Activated CD8-positive, alpha-beta memory T cell treated with anti-CD3 and anti-CD28 coated beads, Interleukin-2, amount 50 U/mL, for 1 hour (primary cell): ENCODE measurements around the gene MATK.

ENCODE experiments used
- DNase-seq: peaks from one replicate; pipeline ENCODE4 v3.0.0-alpha.2; 2020; ENCODE audit errors: extremely low read depth

MATK gene, protein sequence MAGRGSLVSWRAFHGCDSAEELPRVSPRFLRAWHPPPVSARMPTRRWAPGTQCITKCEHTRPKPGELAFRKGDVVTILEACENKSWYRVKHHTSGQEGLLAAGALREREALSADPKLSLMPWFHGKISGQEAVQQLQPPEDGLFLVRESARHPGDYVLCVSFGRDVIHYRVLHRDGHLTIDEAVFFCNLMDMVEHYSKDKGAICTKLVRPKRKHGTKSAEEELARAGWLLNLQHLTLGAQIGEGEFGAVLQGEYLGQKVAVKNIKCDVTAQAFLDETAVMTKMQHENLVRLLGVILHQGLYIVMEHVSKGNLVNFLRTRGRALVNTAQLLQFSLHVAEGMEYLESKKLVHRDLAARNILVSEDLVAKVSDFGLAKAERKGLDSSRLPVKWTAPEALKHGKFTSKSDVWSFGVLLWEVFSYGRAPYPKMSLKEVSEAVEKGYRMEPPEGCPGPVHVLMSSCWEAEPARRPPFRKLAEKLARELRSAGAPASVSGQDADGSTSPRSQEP

DNA sequence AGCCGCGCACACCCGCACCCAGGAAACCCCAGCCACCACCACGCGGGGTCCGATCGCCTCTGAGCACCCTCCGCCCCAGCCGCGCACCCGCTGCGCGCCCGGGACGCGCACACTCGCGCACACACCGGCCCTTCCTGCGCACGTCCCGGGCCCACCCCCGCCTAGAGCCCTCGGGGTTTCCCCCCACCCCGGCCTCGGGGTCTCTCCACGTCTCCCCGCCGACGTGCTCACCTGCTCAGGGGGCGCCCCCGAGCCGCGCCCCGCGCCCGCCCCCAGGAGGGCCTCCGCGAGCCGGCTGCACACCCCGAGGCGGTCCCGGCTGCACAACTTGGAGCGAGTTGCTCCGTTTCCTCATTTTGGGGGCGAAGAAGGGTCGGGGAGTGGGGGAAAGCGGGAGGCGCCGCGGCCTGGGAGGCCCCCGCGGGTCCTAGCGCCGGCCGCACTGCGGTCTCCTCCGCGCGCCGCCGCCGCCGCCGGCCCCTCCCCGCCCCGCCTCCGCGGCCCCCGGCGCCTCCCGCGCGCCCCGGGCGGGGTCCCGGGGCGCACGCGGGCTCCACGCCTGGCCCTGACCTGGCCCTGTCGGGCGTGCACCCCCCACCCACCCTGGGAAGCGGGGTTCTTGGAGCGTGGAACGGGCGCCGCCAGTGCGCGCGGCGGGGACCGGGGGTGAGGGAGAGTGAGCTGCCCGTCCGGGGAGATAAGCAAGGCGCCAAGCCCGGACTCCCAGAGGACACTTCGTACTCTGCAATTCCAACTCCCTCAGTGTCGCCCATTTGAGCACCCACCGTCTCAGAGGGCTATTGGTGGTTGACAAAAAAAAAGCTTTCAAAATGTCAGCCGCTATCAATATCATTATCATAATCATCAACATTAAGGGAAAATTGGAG lies at the start of gene MATK:
Gene MATK (minus strand): TSS at position 444 of the 887 bp plus-strand sequence. CDS start 1,246 bp downstream, outside the sequence.
- no peak for DNase-seq

DNA sequence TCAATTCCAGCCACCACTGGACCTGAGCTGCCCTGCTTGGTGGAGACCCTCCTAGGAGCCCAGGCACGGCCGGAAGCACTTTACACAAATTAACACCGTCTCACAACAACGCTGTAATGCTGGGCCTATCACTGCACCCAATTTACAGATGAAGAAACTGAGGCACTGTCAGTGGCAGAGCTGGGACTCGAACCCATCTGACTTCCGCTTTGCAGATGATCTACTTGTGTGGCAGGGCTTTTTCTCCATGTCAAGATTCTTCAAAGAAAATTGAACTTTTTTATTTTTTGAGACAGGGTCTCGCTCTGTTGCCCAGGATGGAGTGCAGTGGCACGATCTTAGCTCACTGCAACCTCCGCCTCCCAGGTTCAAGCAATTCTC lies 48.9 kb upstream of the MATK start:
- DNase-seq = no peak

DNA sequence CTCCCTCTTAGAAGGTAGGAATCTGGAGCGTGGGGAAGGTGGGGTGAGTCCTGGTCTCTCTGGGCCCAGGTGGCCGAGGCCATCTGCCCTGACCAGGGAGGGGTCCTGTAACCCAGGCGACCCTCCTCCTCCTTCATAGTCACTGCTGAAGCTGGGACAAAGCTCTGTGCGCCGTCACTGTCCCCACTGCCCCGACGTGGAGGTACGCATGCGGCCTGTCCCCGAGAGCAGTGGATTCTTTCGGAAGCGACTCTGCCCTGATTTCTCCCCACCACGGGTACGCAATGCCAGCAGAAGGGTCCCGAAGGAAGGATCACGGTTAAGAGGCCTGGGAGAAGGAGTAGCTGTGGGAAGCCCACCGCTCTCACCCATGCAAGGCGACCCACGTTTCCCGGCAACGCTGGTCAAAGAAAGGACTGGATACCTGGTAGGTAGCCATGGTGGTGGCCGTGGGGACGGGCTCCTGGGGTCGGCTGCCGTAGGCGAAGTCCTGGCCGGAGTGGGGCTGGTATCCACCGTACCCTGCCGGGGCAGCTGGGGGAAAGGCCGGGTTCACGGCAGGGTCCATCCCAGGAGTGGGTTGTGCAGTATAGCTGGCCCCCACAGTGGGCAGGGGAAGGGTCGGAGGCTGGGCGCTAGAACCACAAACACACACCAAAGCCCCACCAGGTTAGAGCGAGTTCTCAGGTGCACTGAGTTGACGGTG lies 48.3 kb upstream of the MATK start:
- DNase-seq = no peak

DNA sequence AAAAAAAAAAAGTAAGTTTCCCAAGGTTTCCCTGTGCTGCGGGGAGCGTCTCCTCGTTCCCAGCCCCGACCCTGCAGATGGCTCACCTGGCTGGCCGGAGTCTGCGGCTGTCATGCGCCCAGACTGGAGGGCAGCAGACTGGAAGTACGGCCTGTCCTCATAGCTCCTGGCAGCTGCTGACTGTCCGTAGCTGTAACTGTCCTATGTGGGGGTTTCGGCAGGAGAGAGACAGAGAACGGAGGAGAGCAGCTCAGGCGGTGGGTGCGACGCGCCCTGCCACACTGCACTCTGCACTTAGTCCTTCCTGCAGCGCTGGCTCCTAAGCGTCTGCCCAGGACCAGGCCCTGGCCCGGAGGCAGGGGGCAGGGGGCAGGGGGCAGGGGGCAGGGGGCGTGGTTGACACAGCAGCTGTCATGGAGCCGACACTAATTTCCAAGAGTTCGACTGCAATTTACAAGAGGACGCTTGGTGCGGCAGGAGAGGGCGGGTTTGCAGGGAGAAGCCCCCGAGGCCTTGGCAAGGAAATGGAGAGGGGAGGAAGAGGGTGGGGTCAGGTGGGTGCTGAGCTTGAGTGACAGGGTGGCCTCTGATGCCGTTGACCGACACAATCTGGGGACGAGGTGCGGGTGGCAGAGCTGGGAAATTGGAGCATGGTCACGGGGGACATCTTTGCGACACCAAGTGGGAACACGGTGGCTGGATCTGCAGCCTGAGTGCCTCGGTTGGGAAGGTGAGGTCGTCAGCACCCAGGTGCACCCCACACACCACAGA lies 47.6 kb upstream of the MATK start:
- no peak for DNase-seq

DNA sequence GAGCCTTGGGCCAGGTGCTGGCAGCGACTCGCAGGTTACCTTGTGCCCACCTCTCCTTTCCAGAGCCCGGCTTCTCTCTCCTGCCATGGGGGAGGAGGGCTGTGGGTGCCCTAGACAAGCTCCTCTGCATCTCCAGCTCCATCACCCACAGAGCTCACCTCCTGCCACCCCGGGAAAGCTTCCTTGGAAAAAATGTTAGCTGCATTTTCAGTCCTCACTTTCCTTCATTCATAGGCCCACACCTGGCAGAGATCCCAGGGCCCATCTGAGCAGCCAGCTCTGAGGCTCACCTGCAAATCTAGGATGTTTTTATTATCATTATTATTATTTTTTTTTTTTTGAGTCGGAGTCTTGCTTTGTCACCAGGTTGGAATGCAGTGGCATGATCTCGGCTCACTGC lies 45.8 kb upstream of the MATK start:
- DNase-seq = no peak

DNA sequence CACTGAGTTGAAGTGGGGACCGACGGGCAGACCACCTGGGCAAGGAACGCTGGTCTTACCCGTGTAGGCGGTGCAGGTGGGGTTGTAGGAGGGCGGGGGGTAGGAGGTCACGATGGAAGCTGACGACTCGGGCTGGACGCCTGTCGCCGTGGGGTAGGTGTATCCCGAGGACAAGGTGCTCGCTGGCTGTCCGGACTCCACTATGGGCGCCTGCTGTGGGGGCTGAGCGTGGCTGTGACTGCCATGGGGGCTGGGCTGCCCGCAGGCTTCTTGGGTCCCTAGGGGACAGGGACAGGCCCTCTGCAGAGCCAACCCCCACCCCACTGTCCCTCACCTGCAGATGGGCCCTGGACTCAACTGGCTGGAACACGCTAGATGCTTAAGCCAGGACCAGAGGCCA lies 45.4 kb upstream of the MATK start:
- no peak for DNase-seq

DNA sequence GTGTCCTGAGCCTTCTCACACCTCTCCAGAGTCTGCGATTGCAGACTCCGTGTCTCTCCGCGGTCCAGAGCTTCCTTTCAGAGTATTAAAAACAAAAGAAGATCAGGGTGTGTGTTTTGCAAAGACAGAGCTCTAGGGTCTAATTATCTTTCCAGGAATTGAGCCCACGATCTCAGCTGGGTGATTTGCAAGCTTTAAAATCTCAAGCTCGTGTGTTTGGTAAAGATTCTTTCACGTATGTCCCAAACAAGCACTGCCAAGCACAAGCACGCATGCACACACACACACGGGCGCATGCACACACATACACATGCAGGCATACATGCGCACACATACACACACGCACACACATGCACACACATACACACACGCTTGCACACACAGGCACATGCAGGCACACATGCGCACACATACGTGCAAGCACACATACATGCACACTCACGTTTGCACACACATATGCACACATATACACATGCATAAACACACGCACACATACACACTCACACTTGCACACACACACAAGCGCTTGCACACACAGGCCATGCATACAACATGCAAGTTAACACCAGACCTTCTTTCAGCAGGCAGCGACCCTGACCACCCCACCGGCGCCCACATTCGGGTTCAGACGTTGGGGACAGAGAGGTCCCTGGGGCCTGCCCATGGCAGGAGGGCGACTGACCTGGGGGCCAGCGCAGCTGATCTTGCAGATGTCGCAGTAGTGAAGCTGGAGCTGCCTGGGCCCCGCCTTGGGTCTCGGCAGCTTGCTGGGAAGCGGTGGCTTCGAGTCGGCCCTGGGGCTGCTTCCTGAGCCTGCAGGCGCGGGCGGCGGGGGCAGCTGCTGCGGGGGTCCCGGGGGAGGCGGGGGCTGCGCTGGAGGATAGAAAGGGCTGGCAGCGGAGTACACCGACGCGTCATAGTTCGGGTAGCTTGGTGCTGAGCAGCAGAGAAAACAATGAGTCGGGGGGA lies 44.7 kb upstream of the MATK start:
- DNase-seq = no peak

DNA sequence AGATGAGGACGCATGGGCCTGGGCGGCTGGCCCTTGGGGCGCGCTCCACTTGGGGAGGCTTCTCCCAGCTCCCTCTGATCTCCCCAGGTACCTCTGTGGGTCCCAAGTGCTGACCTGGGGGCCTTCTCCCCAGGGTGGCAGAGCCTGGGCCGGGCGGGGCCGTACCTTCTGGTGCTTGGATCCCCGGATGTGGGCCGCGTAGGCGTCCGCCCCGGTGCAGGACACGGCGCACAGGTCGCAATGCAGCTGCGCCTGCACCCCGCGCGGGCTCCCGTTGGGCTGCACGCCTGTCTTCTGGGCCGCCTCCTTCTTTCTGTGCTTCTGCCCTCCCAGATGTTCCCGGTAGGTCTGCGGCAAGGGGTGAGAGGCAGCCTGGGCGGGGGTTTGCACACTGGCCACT lies 41.1 kb upstream of the MATK start:
- DNase-seq = no peak

DNA sequence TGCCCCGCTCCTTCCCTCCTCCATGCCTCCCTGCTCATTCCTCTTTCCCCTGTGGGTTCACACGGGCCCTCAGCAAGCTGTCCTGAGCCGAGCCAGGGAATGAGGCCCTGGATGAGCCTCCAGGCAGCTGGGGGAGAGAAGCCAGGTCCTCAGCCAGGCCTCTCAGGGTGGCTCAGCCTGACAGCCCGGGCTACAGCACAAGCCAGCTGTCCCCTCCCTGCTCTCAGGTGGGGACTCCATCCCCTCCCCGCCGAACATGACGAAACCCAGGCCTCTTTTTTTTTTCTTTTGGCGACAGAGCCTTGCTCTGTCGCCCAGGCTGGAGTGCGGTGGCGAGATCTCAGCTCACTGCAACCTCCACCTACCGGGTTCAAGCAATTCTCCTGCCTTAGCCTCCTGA lies 40.0 kb upstream of the MATK start:
- no peak for DNase-seq

DNA sequence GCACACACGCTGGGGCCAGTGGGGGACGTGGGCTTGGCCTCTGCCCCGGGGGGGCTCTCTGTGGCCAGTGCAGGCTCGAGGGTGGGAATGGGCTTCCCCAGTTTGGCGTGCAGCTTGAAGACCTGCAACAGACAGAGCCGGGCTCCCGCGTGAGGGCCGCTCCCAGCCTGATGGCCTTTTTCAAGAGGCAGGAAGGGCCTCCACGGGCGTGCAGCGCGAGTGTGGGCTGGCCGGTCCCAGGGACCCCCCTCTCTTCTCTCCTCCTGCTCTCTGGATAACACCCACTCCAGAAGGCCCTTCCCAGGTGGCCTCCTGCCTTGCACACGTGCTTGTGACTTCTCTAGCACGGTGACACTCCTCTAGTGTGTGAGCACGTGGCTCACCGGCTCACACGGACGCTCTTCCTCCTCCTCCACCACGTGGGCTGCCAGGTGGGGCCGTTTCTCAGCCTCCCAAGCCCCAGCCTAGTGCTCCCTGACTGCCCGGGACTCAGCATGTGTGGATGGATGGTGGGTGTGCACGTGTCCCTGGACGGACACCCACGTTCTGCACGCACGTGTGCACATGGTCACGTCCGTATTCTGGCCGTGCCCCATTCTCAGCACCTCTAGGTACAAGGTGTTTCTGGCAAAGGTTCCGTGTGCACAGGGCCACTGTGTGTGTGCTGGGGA lies 39.2 kb upstream of the MATK start:
- DNase-seq = no peak

DNA sequence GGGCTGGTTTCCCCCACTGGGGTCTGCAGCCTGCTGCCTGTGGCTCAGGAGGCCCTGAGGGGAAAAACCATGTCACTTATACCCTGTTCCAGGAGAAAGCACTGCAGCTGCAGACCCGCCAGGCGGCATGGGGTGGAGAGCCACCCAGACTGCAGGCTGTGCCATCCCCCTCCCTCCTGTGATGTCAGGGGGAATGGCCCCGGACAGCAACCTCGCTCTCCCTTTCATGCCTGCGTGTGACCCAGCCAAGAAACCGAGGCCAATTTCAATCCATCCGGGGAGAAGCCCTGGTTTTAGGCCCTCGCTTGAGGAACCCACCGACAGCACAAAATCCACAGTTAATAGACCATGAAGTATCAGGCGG lies 37.2 kb upstream of the MATK start:
- DNase-seq = no peak

DNA sequence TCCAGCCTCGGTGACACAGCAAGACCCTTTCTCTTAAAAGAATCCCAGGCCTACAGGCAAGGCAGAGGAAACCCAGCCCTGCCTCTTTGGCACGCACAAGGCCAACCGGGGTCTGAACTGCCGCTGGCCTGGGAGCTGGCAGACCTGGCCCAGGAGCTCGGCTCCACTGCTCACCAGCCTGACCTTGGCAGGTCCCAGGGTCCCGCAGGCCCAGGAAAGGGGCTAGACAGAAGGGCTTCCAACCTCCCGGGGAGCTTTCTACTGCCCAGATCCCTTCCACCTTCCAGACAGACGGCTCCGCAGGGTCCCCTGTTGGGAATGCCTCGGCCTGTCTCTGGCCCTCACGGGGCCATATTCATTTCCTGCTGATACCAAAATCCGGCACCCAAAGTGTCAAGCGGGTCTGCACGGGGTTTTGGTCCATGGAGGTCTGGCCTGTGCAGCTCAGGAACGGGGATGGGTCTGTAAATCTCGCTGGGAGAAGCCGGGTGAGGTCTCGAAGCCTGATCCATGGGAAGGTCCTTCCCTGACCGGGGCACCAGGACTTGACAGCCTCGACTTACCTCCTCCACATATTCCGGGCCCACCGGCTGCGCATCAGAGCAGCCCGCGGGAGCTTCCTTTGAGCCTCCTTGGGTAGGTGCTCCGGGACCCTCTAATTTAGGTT lies 36.6 kb upstream of the MATK start:
- DNase-seq = no peak

DNA sequence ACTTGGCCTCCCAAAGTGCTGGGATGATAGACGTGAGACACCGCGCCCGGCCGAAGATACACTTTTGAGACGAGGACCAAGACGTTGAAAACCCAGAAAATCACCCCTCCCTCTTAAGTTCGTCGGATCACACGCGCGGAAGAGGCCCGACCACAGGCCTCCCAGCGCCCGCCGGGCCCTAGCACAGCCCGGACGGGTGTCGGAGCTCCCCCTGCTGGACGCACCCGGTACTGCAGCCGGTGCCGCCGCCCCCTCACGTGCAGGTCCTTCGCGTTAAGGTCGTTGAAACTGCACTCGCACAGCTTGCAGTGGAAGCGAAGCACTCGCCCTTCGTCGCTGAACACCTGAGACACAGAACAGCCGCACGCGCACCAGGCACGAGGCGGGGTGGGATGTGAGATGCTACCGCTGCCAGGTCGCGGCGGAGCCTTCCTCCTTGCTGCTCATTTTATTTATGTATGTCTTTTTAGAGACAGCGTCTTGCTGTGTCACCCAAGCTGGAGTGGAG lies 35.7 kb upstream of the MATK start:
- peak; percentile 54 for DNase-seq

DNA sequence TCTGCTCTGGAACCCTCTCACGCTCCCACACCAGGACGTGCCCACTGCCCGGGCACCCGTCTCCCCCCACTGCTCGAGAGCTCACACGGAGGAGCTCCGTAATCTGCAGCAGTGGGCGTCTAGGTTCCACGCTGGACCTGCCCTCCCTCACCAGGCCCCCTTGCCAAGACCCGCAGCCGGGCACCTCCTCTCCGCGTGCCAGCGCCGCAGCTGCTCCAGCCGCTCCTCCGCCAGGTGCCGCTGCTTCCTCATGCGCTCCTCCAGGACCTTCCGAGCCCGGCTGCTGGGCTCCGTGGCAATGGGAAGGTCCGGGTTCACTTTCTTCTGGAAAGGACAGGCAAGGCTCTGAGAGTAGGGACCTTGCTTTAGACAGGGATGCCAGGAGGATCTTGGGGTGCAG lies 35.0 kb upstream of the MATK start:
- DNase-seq = no peak

DNA sequence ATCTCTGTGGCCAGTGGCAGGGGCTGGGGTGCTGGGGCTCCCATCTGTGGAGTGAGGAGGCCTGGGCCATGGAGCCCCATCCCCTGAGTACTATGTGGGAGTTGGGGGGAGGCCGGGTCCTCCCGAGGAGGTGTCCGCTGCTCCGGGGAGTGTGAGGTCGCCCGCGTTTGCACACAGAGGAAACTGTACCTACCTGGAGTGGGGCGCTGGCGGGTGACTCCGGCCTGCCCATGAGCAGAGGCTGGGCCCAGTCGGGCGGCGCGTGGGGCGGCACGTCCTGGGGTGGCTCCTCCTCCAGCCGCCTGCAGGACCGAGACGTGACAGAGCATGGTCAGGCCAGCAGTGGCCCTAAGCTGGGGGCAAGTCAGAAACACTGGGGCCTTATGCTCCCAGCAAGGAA lies 33.8 kb upstream of the MATK start:
- DNase-seq = no peak

DNA sequence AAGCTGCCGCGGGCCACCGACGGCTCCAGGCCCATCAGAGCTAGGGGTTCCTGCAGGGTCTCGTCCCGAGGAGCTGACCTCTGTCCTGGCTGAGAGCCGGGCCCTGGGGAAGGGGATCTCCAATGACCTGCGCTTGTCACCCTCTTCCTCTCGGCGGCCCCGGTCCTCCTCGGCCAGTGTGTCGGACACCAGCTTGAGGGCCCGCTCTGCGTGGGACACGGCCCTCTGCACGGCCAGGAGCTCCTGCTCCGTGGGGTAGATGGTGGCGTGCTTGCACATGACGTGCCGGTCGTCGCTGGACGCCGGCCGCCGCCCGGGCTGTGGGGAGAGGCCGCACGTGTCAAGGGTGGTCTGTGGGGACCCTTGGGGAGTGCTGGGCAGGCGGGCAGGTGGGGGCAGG lies 32.7 kb upstream of the MATK start:
- no peak for DNase-seq

DNA sequence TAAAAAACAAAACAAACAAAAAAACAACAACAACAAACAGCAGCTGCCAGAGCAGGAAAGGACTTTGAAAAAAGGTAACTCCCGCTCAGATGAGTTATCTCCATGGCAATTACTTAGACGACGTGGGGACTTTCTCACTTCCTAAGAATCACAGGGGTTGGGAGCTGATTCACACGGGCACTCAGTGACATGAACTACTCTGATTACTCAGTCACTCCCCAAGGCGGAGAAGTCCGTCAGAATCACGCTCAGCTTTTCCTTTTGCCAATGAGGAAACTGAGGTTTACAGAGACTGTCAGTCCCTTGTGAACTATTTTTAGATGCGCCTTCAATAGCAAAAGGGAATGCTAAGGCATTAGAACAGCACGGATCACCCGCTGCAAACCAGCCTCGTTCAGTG lies 32.3 kb upstream of the MATK start:
- DNase-seq = no peak

DNA sequence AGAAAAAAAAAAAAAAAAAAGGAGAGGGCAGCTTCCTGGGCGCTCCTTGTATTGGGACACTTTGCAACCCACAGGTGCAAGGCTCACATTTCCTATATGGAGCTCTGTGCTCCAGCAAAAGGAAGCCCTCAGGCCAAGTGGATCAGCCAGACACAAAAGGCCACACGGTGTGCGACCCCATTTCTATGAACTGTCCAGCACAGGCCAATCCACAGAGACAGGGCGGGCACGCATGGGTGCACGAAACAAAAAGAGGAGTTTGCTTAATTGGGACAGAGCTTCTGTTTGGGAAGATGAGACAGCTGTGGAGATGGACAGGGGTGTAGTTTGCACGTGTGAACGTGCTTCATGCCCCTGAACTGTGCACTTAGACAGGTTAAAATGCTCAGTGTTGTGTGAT lies 31.6 kb upstream of the MATK start:
- DNase-seq = no peak
